ENCODE results near the gene SPATA25.

Gene SPATA25

GRCh38 chr20:45836841-45837240 lies 50.6 kb downstream of the SPATA25 start:
- TF ChIP-seq POLR2A (IDR thresholded peaks at IDR 0.05; ENCODE audit: extremely low read depth, insufficient read length) (no peak), MYC (IDR thresholded peaks at IDR 0.05; ENCODE audit: low read depth, low read length) (no peak), CTCF (IDR thresholded peaks at IDR 0.05; ENCODE audit: low read depth, low read length) (no peak), MAX (IDR thresholded peaks at IDR 0.05; ENCODE audit: low read depth, low read length) (no peak)
- DNase-seq (ENCODE audit: low read depth) = no peak
- no peak overlapping the region for H3K4me3 ChIP-seq (ENCODE audit: low read depth, low read length)

Measured in NB4 (cell line).